Endometrial microvascular endothelial cells (primary cell): ENCODE results near the gene POLRMT. TPM values are rescaled to one million over a fixed set of nuclear protein-coding genes. Genes with fewer than 3 reads are reported as not detected.

Source experiments
- in situ Hi-C: cut with HindIII; loops from 2 replicates; pipeline ENCODE4 v1.10.0; 2017; ENCODE audit warnings: low sequenced_read_pairs, low pct_unique_long_range_greater_than_20kb; ENCODE audit errors: inconsistent ontology term
- total RNA-seq: library from RNA; depleted of rRNA; stranded (reverse); fragments of >200 nt; gene quantifications from one replicate; pipeline ENCODE4 v1.2.3, GENCODE V29; 2015; ENCODE audit errors: inconsistent ontology term

Gene POLRMT
- total RNA-seq, 1 donor from 2014 or later, result 25.9 TPM

- in situ Hi-C loops, result no loop called here
These were observed 31.6 kb upstream of the POLRMT start for GRCh38 chr19:664913-665443.

DNA sequence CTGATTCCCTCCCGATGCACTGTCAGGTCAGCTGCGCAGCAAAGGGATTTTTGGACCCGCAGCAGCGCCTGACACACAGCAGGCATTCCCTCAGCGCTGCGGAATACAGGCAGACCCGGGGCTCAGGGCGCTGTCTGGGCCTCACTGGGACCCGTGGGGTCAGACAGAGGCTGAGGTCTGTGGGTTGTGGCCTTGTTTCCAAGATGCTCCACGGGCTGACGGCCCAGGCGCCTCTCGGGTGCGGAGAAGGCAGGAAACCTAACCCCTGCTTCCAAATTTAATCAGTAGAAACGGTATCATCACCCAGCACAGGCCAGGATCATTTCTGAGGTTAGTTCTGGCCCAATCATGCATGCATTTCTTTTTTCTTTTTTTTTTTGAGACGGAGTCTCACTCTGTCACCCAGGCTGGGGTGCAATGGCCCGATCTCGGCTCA lies 30.4 kb upstream of the POLRMT start:
- in situ Hi-C loops, result no loop called here

- in situ Hi-C loops, result no loop called here
These were observed 29.8 kb upstream of the POLRMT start, which contains the start of gene RNF126 for GRCh38 chr19:662962-663681. Gene RNF126 (minus strand): TSS chr19:663214. CDS start chr19:663121, 93 bp downstream.

- in situ Hi-C loops, result no loop called here
These were observed 29.0 kb upstream of the POLRMT start for GRCh38 chr19:662207-662961.

- in situ Hi-C loops, result no loop called here
These were observed 28.3 kb upstream of the POLRMT start for GRCh38 chr19:661427-662196.

GRCh38 chr19:660793-661426 lies 27.6 kb upstream of the POLRMT start:
- in situ Hi-C loops, result no loop called here

DNA sequence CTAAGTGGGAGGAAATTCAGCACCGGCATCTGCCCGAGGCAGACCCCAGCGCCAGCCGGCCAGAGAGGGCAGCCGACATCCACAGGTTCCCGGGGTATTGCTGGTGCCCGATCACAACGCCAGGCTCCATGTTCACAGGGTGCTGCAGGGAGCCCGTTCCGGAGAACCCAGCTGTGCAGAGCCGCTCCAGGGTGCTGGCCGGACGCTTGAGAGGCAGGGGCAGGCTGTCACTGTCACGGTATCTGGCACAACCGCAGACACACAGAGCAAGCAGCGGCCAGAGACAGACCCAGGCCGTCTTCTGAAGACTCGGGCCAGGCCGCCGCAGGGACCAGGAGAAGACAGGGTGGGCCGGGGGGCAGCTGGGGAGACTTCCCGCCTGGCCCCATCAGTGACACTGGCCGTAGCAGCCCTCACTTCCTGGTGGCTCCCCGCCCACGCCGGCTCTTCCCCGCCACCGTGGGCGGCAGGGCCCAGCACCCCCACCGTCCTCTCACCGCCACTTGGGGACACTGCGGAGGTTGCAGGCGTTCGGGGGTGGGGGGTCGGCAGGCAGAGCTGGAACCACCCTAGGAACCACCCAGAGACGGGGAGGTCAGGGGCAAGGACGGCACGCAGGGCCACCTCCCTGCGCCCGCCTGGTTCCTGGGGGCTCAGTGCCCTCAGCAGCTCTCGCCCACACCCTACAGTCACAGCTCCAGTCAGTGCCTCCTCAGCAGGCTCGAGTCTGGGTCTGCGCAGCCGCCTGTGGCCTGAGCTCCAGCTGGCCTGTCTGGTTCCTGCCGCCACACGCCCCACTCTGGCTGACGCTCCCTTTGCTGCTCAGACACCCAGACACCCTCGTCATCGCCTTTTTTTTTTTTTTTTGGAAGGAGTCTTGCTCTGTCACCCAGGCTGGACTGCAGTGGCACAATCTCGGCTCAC lies 25.8 kb upstream of the POLRMT start:
- in situ Hi-C loops, result no loop called here

DNA sequence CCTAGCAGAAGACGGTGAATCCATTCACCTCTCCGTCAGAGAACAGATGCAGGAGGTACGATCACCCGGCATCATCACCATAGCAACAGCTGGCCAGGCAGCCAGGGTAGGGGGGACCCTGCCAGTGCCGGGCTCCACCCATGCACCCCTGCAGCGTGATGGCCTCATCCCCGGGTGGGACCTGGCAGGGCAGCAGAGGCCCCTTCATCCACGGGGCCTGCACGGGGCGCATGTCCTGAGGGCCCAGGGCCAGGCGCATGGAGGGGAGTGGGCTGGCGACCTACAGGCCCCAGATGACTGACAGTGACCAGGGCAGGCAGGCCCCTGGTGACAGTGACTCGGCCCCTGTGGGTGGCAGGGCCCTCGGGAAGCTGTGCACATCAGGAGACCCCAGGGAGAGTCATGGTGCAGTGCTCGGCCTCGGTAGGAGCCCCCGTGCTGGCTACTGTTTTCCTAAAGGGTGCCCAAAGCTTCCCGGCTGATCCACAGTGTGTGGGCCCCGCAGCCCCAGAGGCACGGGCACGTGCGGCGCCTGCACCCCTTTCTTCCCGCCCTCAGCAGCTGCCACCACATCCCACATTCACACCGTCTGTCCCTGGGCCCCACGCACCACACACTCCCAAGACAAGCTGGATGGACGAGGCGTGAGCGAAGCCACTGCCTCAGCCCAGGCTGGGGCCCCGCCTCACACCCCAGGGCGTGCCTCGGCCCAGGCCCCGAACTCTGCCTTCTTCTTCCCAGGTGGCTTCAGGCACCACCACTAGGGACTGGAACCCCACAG lies 24.9 kb upstream of the POLRMT start:
- in situ Hi-C loops, result no loop called here

DNA sequence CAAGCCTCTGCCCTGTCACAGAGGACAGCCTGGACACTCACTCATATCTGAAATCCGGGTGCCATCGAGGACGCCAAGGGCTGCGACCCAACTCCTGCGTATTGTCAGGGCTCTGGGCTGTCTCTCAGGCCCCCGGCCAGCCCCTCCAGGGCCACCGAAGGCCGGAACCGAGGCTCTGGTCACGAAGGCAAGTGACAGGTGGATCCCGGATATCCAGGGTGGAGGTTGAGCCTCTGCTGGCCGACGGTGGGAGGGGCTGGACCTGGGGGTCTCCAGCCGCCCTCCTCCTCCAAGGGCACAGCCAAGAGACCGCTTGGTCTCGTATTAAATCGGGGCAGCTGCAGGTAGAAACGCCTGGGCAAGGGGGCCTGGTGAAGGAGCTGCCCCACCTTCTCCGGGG lies 24.3 kb upstream of the POLRMT start:
- in situ Hi-C loops, result no loop called here

GRCh38 chr19:656751-657559 lies 23.6 kb upstream of the POLRMT start:
- in situ Hi-C loops, result no loop called here

DNA sequence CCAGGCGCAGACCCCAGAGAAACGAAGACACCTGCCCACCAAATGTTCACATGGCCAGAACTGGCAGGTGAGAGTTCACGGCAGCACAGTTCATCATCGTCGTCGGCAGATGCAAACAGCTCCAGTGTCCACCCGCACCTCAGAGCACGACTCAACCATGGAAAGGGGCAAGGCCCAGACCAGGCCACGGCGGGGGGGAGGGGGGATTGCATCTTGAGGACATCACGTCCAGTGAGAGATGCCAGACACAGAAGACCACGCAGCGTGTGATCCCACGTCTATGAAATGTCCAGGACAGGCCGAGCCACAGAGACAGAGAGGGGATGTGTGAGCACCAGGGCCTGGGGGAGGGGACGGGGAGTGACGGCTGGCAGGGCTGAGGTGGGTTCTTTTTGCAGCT lies 22.4 kb upstream of the POLRMT start:
- in situ Hi-C loops, result no loop called here

- in situ Hi-C loops, result no loop called here
These were observed 20.1 kb upstream of the POLRMT start for GRCh38 chr19:653425-653824.

DNA sequence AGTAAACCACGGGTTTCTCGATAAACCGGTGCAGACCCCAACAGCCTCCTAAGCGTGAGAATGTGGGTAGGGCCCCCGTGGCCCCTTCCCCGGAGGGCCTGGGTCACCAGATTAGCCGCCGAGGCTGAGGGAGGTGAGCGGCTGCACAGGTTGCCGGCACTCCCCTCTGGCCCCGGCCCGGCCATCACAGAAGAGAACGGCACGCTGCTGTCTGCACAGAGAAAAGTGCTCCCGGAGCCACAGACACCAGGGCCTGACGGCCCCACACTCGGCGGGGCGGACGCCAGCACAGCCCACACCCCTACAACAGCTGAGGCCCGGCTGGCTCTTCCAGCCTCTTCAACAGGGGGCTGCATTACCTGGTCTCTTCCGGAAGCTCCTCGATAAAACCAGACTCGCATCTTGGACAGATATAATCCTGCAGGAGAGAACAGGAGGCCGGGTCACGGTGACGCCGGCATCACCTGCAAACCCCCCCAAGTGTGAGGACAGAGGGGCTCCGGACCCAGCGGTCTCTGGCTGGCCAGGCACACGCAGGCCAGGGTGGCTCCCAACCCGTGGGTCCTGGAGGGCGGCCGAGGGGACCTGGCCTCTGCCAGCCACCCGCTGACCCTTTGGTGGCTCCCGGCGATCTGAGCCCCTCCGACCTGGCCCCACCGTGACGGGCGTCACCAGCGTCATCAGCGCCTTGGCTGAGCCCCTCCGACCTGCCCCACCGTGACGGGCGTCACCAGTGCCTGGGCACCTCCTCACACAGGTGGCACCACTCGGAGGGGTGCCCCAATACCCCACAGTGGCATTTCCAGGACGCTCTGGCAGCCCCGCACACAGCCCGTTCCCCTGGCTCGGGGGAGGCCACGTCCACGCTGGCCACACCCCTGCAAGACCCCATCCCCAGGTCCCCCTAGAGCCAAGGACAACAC lies 19.4 kb upstream of the POLRMT start:
- in situ Hi-C loops, result no loop called here

DNA sequence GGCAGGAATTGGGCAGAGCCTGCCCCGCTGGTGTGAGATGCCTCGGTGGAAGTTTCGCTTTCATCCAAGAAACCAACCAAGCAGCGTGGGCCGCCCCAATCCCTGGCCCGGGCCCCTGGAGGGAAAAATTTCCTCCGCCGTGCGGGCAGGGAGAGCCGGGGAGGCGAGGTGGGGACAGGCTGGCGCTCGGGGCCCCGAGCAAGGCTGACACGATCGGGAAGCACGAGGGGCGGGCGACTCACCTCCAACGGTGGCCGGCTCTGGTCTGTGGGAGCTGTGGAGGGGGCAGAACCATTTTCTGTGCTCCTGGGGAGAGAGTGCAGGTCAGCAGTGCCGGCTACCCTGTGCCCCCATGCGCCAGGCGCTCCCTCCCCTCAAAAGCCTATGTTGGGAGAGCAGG lies 18.7 kb upstream of the POLRMT start:
- in situ Hi-C loops, result no loop called here

DNA sequence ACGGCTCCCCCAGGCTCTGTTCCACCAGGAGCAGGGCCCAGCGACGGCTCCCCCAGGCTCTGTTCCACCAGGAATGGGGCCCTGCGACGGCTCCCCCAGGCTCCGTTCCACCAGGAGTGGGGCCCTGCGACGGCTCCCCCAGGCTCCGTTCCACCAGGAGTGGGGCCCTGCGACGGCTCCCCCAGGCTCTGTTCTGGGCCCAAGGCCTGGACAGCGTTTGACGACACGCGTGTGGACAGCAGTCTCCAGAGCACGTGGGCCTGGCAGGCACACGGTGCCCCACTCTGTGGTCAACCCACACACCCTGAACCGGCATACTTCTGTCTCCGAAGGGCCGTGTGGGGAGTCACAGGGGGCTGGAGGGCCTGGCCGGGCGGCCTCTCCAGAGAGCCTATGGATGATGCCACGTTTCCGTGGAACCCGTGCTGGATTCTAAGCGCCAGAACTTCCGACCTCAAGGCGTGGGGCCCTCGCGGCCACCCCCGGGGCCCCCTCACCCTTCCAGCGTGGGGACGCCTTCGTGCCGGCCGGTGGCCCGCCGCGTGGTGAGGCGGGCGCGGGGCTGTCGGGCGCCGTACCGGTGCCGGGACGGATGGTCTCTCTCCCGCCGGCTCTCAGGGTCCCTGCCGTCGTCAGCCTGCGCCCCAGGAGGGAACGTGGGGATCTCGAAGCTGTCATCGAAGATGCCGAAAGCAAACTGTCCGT lies 17.9 kb upstream of the POLRMT start:
- in situ Hi-C loops, result no loop called here
